ENCODE data around the gene TEDC2. TPM values are rescaled to one million over a fixed set of nuclear protein-coding genes. Genes with fewer than 3 reads are reported as not detected.

TEDC2 gene
- total and polyA plus RNA-seq, 9 of the 15 experiments (the other 6 are each of a cell fraction or from before 2014, with no cell fraction given) = 0.75 to 57.0 (median 17.6) TPM

DNA sequence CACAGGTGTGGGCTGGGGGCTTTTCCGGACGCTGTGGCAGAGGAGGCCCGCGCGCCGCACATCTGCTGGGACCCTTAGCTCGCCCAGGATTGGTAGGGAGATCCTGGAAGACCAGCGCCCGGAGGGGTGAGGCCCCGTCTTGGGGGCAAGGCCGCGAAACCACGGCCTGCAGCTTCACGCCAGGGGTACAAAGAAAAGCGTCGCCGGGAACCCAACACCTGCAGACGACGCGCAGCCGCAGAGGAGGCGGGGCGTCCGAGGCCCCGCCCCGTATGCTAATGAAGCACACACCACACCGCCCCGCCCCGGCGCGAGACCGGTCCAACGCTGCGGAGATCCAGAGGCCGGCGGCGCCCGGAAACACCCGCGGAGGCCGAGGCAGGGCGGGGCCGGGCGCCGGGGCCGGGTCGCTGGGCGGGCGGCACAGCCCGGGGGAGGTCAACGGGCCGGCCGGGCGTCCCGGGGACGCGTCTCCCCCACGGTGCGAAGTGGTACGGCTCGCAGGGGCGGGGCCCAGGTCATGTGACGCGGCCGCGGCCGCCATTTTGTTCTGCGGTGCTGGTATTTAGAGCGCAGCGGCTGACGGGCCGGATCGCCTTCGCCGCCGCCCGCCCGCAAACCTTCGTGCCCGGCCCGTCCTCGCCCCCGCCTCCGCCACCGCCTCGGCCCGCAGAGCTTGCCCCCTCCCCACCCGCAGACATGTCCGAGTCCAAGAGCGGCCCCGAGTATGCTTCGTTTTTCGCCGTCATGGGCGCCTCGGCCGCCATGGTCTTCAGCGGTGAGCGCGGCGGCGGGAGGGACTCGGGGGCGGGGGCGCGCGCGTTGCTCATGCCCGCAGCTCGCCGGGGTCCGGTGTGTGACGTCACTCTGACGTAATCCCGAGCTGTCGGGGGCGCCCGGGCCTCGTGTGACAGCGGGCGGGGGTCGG lies 53.8 kb downstream of the TEDC2 start, which contains the start of gene ATP6V0C (continued):
- TF ChIP-seq JUND (IDR thresholded peaks at IDR 0.05; ENCODE audit: borderline replicate concordance, low read depth, low read length) = peak; percentile 92
- TF ChIP-seq JUND (tag; IDR thresholded peaks at IDR 0.05; ENCODE audit: borderline replicate concordance, low read depth, low read length) = peak; percentile 6; the same call in 1 of the 3 replicates
- TF ChIP-seq ZNF408 (CRISPR knock-in tag; IDR thresholded peaks at IDR 0.05; ENCODE audit: low read depth) = no peak
- TF ChIP-seq ELF4 (CRISPR knock-in tag; IDR thresholded peaks at IDR 0.05) = no peak
- TF ChIP-seq ARHGAP35 (IDR thresholded peaks at IDR 0.05; ENCODE audit: partially characterized antibody) = no peak
- TF ChIP-seq, protein P1, sequence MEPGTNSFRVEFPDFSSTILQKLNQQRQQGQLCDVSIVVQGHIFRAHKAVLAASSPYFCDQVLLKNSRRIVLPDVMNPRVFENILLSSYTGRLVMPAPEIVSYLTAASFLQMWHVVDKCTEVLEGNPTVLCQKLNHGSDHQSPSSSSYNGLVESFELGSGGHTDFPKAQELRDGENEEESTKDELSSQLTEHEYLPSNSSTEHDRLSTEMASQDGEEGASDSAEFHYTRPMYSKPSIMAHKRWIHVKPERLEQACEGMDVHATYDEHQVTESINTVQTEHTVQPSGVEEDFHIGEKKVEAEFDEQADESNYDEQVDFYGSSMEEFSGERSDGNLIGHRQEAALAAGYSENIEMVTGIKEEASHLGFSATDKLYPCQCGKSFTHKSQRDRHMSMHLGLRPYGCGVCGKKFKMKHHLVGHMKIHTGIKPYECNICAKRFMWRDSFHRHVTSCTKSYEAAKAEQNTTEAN (CRISPR knock-in tag; IDR thresholded peaks at IDR 0.05) = no peak
- TF ChIP-seq PHF8 (IDR thresholded peaks at IDR 0.05; ENCODE audit: borderline replicate concordance, low read length) = peak; percentile 79
- TF ChIP-seq RB1 (IDR thresholded peaks at IDR 0.05; ENCODE audit: low read depth) = peak; percentile 91
- TF ChIP-seq, protein P2, sequence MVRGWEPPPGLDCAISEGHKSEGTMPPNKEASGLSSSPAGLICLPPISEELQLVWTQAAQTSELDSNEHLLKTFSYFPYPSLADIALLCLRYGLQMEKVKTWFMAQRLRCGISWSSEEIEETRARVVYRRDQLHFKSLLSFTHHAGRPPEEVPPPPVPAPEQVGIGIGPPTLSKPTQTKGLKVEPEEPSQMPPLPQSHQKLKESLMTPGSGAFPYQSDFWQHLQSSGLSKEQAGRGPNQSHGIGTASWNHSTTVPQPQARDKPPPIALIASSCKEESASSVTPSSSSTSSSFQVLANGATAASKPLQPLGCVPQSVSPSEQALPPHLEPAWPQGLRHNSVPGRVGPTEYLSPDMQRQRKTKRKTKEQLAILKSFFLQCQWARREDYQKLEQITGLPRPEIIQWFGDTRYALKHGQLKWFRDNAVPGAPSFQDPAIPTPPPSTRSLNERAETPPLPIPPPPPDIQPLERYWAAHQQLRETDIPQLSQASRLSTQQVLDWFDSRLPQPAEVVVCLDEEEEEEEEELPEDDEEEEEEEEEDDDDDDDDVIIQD (CRISPR knock-in tag; IDR thresholded peaks at IDR 0.05) = no peak
- TF ChIP-seq ZNF507 (tag; conservative IDR thresholded peaks at IDR 0.05) = no peak
- no peak for TF ChIP-seq KLF16 (IDR thresholded peaks at IDR 0.05)
- no peak for TF ChIP-seq CHCHD3 (CRISPR knock-in tag; IDR thresholded peaks at IDR 0.05)
- TF ChIP-seq SMARCE1 (IDR thresholded peaks at IDR 0.05) = no peak
- no peak for TF ChIP-seq ADNP (tag; IDR thresholded peaks at IDR 0.05)
- no peak for TF ChIP-seq PURB (CRISPR knock-in tag; IDR thresholded peaks at IDR 0.05; ENCODE audit: low read depth)
- TF ChIP-seq, protein P3, sequence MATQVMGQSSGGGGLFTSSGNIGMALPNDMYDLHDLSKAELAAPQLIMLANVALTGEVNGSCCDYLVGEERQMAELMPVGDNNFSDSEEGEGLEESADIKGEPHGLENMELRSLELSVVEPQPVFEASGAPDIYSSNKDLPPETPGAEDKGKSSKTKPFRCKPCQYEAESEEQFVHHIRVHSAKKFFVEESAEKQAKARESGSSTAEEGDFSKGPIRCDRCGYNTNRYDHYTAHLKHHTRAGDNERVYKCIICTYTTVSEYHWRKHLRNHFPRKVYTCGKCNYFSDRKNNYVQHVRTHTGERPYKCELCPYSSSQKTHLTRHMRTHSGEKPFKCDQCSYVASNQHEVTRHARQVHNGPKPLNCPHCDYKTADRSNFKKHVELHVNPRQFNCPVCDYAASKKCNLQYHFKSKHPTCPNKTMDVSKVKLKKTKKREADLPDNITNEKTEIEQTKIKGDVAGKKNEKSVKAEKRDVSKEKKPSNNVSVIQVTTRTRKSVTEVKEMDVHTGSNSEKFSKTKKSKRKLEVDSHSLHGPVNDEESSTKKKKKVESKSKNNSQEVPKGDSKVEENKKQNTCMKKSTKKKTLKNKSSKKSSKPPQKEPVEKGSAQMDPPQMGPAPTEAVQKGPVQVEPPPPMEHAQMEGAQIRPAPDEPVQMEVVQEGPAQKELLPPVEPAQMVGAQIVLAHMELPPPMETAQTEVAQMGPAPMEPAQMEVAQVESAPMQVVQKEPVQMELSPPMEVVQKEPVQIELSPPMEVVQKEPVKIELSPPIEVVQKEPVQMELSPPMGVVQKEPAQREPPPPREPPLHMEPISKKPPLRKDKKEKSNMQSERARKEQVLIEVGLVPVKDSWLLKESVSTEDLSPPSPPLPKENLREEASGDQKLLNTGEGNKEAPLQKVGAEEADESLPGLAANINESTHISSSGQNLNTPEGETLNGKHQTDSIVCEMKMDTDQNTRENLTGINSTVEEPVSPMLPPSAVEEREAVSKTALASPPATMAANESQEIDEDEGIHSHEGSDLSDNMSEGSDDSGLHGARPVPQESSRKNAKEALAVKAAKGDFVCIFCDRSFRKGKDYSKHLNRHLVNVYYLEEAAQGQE (IDR thresholded peaks at IDR 0.05; ENCODE audit: borderline replicate concordance) = peak; percentile 85
- TF ChIP-seq, protein P3 (CRISPR knock-in tag; IDR thresholded peaks at IDR 0.05; ENCODE audit: low read depth) = no peak

Data from K562 (cell line).